AML-193 (cell line): ENCODE data around the gene METAP2.
A peak's percentile ranks its signal among the peaks of the same experiment; 100 is the strongest.
"Not testable (repeated sequence)": the region's sequence is repeated elsewhere in the genome, so short reads cannot be mapped to it uniquely, and the experiment has no call there.

Experiments used
- DNase-seq, 2 experiments: peaks; one replicate each; lab custom pipeline; 2025; lab: John Stamatoyannopoulos, UW

The METAP2 gene

DNA sequence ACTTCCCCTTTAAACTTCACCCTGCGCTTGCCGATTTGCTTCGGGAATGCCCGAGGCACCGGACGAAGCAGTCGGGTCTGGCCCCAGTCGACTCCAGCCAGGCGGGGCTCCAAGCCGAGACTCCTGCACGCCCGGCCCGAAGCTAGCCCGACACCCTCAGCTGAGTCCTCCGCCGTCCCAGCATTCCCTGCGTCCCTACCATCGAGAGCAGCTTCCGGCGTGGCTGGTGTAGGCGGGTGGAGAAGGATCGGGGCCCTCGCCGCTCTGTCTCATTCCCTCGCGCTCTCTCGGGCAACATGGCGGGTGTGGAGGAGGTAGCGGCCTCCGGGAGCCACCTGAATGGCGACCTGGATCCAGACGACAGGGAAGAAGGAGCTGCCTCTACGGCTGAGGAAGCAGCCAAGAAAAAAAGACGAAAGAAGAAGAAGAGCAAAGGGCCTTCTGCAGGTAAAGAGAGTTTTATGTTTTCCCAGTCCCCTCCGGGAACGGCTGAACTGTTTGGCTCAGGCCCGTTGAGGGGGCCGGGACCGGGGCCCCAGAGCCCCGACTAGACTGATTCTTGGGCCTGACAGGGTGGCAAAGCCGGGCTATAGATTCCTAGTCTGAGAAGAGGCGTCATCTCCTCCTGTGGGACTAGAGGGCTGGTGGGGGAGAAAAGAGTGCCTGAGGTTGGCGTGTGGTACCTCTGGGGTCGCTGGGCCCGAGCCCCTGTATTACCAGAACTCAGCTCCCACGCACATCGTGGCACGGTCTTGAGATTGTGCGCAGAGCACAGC is at the start of gene METAP2:
TSS of gene METAP2 (plus strand) at position 269 of the 776 bp plus-strand sequence. CDS start at position 297, 28 bp downstream.
- peak; percentile 90 to 92 for DNase-seq

DNA sequence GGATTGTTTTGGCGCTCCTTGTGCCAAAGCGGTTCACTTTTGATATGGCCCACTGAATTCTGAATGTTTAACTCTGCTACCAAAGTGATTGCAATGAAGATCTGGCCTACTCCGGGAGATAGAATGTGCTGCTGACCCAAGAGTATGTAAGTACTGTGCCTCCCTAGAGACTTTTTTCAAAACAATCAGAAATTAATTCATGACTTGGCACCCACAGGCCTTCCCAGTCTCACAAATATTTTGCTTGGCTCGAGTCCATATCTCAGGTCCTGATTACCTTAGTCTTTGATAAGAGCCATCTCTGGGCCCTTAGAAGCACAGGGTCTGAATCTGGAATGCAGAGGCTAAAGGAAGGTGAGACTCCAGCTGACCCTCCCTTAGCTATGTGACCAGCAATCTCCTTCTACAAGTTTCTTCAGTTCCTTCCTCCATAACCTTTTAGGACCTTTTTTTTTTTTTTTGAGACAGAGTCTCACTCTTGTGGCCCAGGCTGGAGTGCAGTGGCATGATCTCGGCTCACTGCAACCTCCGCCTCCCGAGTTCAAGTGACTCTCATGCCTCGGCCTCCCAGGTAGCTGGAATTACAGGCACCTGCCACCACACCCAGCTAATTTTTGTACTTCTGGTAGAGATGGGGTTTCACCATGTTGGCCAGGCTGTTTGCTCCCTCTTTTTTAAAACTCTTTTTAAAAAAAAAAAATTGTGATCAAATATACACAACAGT is 49.5 kb upstream of the METAP2 start:
- DNase-seq: no peak

DNA sequence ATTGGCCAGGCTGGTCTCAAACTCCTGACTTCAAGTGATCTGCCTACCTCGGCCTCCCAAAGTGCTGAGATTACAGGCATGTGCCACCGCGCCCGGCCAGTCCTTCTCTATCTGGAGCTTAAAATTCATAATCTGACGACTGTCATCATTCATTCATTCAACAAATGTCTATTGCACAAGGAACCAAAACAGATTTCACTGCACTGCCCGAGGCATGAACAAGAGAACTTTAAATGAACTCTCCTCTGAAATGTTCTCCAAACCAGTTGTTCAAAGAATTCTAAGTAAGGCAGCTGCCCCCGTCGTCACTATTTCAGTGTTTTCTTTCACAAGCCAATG is 44.8 kb upstream of the METAP2 start:
- DNase-seq: no peak

DNA sequence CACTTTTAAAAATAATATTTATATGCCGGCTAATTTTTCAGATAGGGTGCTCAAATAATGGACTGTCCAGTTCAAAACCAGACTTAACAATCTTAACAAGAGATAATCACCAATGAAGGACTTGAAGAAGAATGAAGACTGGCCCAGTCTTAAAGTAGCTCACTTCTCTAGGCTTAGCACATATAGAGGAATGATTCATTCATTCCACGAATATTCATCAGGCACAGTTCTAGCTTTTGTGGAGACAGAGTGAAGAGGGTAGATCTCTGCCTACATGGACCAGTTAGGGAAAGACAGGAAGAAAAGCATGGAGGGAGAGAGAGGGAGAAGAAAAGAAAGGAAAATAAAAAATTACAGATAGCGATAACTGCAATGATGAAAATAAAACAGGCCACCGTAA is 42.8 kb upstream of the METAP2 start:
- no peak for DNase-seq

GRCh38 chr12:95435355-95435754 is 38.6 kb upstream of the METAP2 start:
- no peak for DNase-seq

- DNase-seq: no peak
These were observed 36.4 kb upstream of the METAP2 start for GRCh38 chr12:95437565-95437964.

GRCh38 chr12:95439461-95440230 is 34.3 kb upstream of the METAP2 start:
- DNase-seq: no peak

DNA sequence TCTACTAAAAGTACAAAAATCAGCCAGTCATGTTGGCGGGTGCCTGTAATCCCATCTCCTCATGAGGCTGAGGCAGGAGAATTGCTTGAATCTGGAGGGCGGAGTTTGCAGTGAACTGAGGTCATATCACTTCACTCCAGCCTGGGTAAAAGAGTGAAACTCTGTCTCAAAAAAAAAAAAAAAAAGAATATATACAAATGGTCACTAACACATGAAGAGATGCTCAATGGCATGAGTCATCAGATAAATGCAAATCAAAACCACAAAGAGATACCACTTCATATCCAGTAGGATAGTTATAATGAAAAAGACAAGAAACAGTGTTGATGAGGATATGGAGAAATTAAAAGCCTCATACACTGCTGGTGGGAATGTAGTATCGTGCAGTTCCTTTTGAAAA is 33.6 kb upstream of the METAP2 start:
- no peak for DNase-seq

- DNase-seq: no peak
These were observed 30.5 kb upstream of the METAP2 start for GRCh38 chr12:95443459-95443858.

DNA sequence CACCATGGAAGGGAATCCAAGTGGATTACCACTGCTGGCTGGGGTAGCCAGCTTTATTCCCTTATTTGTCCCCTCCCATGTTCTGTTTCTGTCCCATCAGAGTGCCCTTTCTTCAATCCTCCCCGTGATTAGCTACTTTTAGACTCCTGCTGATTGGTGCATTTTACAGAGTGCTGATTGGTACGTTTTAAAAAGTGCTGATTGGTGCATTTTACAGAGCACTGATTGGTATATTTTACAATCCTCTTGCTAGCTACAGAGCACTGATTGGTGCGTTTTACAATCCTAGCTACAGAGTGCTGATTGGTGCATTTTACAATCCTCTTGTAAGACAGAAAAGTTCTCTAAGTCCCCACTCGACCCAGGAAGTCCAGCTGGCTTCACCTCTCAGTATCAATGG is 28.9 kb upstream of the METAP2 start:
- DNase-seq: not testable (repeated sequence)

DNA sequence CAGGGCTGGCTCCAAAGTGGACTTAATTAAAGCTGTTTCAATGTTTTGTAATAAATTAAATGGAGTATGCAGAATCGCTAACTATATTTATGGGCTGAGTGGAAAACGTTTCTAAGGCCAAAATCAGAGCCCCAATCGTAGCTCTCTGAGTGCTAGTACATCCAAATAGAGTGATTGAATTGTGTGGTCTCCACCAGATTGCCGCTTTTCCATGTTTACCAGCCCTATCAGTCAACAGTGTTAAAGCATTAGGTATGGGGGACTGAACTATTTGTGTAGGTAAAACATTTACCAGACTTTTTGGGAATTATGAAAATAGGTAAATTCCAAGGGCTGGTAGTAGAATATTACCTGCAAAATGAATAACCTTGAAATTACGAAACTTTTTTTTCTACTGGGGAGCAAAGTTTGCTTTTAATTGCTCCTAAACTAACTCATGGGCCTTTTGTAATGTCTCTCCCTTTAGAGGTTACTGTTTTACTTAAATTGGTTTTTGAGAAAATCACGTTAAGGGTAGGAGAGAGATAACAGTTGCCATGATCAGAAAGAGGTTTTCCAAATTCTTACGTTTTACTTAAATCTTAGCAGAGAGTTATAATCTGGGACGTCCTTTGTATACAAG is 28.0 kb upstream of the METAP2 start:
- no peak for DNase-seq

DNA sequence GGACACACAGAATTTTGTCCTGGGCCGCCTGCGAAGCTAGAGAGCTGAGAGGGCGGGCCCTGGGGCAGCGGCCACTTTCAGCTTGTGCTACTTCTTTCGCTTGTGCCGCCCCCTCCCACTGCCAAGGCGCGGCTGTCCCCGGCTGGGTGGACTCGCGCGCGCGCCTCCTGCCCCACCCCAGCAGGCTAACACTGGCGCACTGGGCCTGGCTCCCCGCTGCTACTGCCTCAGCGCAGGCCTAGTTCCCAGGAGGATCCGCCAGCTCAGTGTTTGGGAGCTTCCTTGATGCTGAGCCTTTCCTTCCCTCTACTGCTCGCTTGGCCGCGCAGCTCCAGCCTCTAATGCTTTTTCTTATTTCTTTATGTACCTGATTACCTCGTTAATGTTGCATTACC is 27.4 kb upstream of the METAP2 start:
- DNase-seq: no peak

GRCh38 chr12:95449656-95450055 is 24.3 kb upstream of the METAP2 start:
- DNase-seq: not testable (repeated sequence)

DNA sequence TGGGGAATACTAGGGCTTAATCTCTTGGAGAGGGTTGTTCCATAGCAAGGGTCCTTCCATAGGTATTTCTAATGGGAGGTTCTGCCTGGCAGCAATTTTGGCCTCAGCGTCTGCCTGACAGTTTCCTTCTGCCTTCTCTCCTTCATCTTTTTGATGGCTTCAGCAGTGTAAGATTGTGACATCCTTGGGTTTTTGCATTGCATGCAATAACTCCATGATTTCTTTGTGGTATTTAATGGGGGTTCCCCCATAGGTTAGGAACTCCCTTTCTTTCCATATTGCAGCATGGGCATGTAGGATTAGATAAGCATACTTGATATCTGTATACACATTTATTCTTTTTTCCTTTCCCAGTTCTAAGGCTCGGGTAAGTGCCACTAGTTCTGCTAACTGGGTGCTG is 21.5 kb upstream of the METAP2 start:
- not testable (repeated sequence) for DNase-seq

GRCh38 chr12:95453881-95454280 is 20.1 kb upstream of the METAP2 start:
- DNase-seq: not testable (repeated sequence)

DNA sequence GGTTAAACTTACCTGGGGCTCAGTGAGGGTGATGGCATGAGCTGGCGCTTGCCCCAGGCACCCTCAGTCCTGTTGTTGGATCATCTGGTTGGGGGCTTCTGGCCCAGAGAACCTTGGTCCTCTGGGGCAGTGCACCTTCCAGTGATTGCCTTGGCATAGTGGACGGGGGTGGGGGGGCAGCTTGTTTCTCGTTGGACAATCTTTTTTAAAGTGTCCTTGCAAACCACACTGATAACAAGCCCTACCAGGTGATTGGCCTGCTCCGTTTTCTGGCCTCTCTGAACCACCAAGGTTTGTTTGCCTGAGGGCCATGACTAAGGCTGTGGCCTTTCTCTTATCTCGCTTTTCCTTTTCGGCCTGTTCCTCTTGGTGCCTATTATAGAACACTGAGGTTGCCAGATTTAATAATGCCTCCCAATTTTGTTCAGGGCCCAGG is 19.2 kb upstream of the METAP2 start:
- DNase-seq: not testable (repeated sequence)

DNA sequence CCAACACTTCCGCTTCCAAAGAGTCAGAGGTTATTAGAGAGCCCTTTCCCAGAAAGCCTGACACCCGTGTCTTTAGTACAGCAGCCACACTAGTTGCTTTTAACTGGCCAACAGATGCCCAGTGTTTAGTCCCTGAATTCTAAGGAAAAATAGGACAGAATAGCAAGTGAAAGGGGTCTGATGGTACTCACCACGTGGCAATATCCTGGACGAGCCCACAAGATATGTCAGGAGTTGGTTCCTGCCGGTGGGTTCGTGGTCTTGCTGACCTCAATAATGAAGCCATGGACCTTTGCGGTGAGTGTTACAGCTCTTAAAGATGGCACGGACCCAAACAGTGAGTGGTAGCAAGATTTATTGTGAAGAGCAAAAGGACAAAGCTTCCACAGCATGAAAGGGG is 16.3 kb upstream of the METAP2 start:
- DNase-seq: not testable (repeated sequence)

GRCh38 chr12:95458761-95459160 is 15.2 kb upstream of the METAP2 start:
- no peak for DNase-seq

- DNase-seq: no peak
These were observed 14.6 kb upstream of the METAP2 start for GRCh38 chr12:95459310-95459709.

GRCh38 chr12:95460105-95460504 is 13.8 kb upstream of the METAP2 start:
- DNase-seq: no peak

DNA sequence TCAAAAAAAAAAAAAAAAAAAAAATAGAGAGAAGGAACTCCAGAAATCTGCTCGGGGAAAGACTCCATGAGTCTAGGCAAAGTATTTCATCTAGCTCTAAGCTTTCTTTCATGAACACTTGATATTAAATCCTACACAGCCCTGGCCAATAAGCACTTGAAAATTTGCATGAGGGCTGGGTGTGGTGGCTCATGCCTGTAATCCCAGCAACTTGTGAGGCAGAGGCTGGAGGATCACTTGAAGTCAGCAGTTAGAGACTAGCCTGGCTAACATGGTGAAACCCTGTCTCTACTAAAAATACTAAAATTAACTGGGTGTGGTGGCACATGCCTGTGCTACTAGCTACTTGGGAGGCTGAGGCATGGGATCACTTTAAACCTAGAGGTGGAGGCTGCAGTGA is 13.1 kb upstream of the METAP2 start:
- DNase-seq: no peak

- no peak for DNase-seq
These were observed 11.9 kb upstream of the METAP2 start for GRCh38 chr12:95462081-95462480.
